Ovary (tissue), 9 donors: ENCODE results near the gene NDUFS6. TPM values are rescaled to one million over a fixed set of nuclear protein-coding genes. Genes with fewer than 3 reads are reported as not detected.

Experiments used
- DNase-seq, 5 donors: peaks; one replicate each; pipeline ENCODE4 v3.0.0-alpha.2; 2019 to 2020
- H3K27ac ChIP-seq, 2 donors: fragments of 200-600 bp; one replicate each; pipeline versions ENCODE4 v1.5.1 to v1.8.0; 2019 to 2022
- H3K27me3 ChIP-seq: fragments of 200-600 bp; one replicate; pipeline ENCODE4 v1.8.0; 2022
- H3K36me3 ChIP-seq: fragments of 200-600 bp; sonication (generic); one replicate; pipeline ENCODE4 v1.5.1; 2019
- H3K4me1 ChIP-seq: one replicate; pipeline ENCODE4 v1.8.1; 2013; ENCODE audit warnings: mild to moderate bottlenecking, moderate library complexity; ENCODE audit not compliant: insufficient read depth
- H3K4me3 ChIP-seq: fragments of 200-600 bp; sonication (generic); one replicate; pipeline ENCODE4 v1.5.1; 2017
- H3K9me3 ChIP-seq, 2 donors: fragments of 200-600 bp in 1 of 2; sonication (generic) in 1 of 2; one replicate each; pipeline versions ENCODE4 v1.5.1 to v1.8.1; 2013 to 2019; ENCODE audit warnings: mild to moderate bottlenecking in 1 of 2, moderate library complexity in 1 of 2
- EP300 ChIP-seq: sonication (generic); formaldehyde crosslinking; IDR thresholded peaks from one replicate; pipeline ENCODE4 v1.6.1; 2017; ENCODE audit warnings: antibody characterized with exemption
- POLR2A ChIP-seq: fragments of 450-650 bp; IDR thresholded peaks from one replicate; pipeline ENCODE4 v1.6.1; 2017; ENCODE audit warnings: antibody characterized with exemption, mild to moderate bottlenecking, moderate library complexity
- WGBS, 3 donors: extraction: QIAGEN DNeasy Blood & Tissue Kit in 1 of 3; methylation state at CpG; one replicate each; pipeline versions ENCODE4 v1.1.5 to v1.1.7; 2013 to 2017; 5-methylcytosine and 5-hydroxymethylcytosine counted together
- intact Hi-C, 4 donors: fragments of 100-400 bp; cut with DNase I; formaldehyde crosslinking; loops; one replicate each; pipeline versions ENCODE4 v1.11.0 to v1.15.1; 2022 to 2023
- polyA plus RNA-seq, 2 donors: library from polyadenylated mRNA; stranded (reverse); fragments of 200-250 nt in 1 of 2; fragments of 350-450 nt in 1 of 2; fragmentation: Illumina TruSeq in 1 of 2; extraction: RNeasy Lipid Tissue Mini Kit (QIAGEN cat#74804) in 1 of 2; gene quantifications; one replicate each; pipeline ENCODE4 v1.2.3, GENCODE V29; 2013 to 2014
- total RNA-seq, 7 donors: library from RNA; depleted of rRNA in 2 of 7; stranded (reverse); fragments of >200 nt in 2 of 7; fragmentation: NEBNext Ultra II Directional in 3 of 7; extraction: Animal tissue kit (Norgen Biotek cat#: 25700) in 3 of 7; gene quantifications; one replicate each; pipeline versions ENCODE4 v1.1.0 to v1.2.4, GENCODE V29; 2016 to 2023
- TF ChIP-seq, protein P1 (sequence below), 3 donors: fragments of 450-650 bp in 2 of 3; fragments of 200-600 bp in 1 of 3; IDR thresholded peaks; one replicate each; pipeline versions ENCODE4 v1.5.1 to v1.8.0; 2016 to 2022; ENCODE audit warnings: antibody characterized with exemption in 3 of 3, mild to moderate bottlenecking in 1 of 3
- donor health status: DM: no; HTN: no; CAD: no; lungs with moderate emphysema.
- donor health status: DM: no; HTN: no; CAD: no.
- donor health status: Bipolar disorder and iron deficiency.
- donor health status: DM: yes; HTN: yes; CAD: no.
- donor health status: DM: no; HTN: no; CAD: no.
- donor health status: DM: yes; HTN: yes; CAD: no.

NDUFS6 gene
- total and polyA plus RNA-seq, 9 donors: 16.3 to 50.8 (median 21.5) TPM

DNA sequence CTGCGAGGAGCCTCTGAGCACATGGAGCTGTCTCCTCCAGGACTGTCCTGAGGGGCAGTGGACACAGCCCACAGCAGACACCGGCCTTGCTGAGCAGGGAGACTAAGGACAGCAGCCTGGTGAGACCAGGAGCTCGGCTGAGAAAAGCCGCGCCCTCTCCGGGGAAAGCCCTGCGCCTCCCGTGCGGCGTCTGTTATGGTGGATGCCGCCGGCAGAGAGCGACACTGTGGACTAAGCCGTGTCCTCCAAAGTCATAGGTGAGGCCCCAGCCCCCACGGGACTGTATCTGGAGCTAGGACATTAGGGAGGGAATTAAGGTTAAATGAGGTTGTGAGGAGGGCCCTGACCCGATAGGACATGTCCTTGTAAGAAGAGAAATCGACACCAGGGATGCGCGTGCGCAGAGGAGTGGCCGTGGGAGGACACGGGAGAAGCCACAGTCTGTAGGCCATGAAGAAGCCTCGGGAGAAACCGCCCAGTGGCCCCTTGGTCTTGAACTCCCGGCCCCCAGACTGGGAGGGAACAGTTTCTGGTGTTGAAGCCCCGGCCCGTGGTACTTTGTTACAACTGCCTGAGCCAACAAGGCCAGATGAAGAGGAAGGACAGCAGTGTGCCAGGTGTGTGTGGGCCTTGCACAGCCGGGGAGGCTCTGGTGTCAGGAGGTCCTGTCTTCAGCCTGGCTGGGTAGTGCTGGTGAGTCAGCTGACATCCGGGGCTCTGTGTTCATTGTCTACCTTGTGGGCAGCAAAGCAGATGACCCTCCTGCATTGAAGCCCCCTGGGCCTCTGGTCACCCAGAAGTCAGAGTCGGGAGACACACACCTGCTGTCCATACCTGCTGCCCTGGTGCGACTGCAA lies 23.7 kb upstream of the NDUFS6 start:
- peak in 1 of 5 donors; percentile 27 for DNase-seq
- 80 to 82% (median 81%) methylated on average over 27 to 31 of the region's 31 CpGs for WGBS, 3 donors
- TF ChIP-seq POLR2A (no peak), EP300 (no peak)
- TF ChIP-seq, protein P1, sequence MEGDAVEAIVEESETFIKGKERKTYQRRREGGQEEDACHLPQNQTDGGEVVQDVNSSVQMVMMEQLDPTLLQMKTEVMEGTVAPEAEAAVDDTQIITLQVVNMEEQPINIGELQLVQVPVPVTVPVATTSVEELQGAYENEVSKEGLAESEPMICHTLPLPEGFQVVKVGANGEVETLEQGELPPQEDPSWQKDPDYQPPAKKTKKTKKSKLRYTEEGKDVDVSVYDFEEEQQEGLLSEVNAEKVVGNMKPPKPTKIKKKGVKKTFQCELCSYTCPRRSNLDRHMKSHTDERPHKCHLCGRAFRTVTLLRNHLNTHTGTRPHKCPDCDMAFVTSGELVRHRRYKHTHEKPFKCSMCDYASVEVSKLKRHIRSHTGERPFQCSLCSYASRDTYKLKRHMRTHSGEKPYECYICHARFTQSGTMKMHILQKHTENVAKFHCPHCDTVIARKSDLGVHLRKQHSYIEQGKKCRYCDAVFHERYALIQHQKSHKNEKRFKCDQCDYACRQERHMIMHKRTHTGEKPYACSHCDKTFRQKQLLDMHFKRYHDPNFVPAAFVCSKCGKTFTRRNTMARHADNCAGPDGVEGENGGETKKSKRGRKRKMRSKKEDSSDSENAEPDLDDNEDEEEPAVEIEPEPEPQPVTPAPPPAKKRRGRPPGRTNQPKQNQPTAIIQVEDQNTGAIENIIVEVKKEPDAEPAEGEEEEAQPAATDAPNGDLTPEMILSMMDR (IDR thresholded peaks at IDR 0.05): no peak

GRCh38 chr5:1778138-1779020 lies 22.8 kb upstream of the NDUFS6 start:
- H3K9me3 ChIP-seq: no peaks in the 10 kb centered on the region
- no peaks in the 10 kb centered on the region for H3K36me3 ChIP-seq
- peak in 1 of 5 donors; percentile 3 for DNase-seq
- no peak for TF ChIP-seq EP300
- TF ChIP-seq, protein P1 (IDR thresholded peaks at IDR 0.05): no peak
- TF ChIP-seq POLR2A: no peak
- WGBS, 3 donors: 74 to 76% (median 75%) methylated on average over 19 of the region's 19 CpGs
- no peak overlapping the region for H3K4me3 ChIP-seq
- no peaks in the 10 kb centered on the region for H3K4me1 ChIP-seq
- H3K27ac ChIP-seq: no peak overlapping the region
- intact Hi-C loops: no loop called here
- H3K27me3 ChIP-seq: no peaks in the 10 kb centered on the region

More for the DNA sequence above, 23.7 kb upstream of the NDUFS6 start:
- no peaks in the 10 kb centered on the region for H3K9me3 ChIP-seq
- H3K27me3 ChIP-seq: no peaks in the 10 kb centered on the region
- H3K36me3 ChIP-seq: no peaks in the 10 kb centered on the region
- H3K27ac ChIP-seq: no peak overlapping the region
- no peak overlapping the region for H3K4me3 ChIP-seq
- intact Hi-C loops: no loop called here
- H3K4me1 ChIP-seq: no peaks in the 10 kb centered on the region

GRCh38 chr5:1779021-1779680 lies 22.1 kb upstream of the NDUFS6 start:
- H3K27ac ChIP-seq: no peak overlapping the region
- no peaks in the 10 kb centered on the region for H3K9me3 ChIP-seq
- peak in 2 of 5 donors; percentile 5 to 7 for DNase-seq
- H3K4me1 ChIP-seq: no peaks in the 10 kb centered on the region
- H3K27me3 ChIP-seq: no peaks in the 10 kb centered on the region
- intact Hi-C loops: no loop called here
- no peak for TF ChIP-seq POLR2A
- TF ChIP-seq, protein P1 (IDR thresholded peaks at IDR 0.05): no peak
- TF ChIP-seq EP300: no peak
- H3K4me3 ChIP-seq: no peak overlapping the region
- H3K36me3 ChIP-seq: no peaks in the 10 kb centered on the region
- WGBS, 3 donors: 82 to 86% (median 84%) methylated on average over 32 of the region's 32 CpGs
